ENCODE results near the gene RAP1A.
"Not testable (repeated sequence)": the region's sequence is repeated elsewhere in the genome, so short reads cannot be mapped to it uniquely, and the experiment has no call there.

RAP1A gene

DNA sequence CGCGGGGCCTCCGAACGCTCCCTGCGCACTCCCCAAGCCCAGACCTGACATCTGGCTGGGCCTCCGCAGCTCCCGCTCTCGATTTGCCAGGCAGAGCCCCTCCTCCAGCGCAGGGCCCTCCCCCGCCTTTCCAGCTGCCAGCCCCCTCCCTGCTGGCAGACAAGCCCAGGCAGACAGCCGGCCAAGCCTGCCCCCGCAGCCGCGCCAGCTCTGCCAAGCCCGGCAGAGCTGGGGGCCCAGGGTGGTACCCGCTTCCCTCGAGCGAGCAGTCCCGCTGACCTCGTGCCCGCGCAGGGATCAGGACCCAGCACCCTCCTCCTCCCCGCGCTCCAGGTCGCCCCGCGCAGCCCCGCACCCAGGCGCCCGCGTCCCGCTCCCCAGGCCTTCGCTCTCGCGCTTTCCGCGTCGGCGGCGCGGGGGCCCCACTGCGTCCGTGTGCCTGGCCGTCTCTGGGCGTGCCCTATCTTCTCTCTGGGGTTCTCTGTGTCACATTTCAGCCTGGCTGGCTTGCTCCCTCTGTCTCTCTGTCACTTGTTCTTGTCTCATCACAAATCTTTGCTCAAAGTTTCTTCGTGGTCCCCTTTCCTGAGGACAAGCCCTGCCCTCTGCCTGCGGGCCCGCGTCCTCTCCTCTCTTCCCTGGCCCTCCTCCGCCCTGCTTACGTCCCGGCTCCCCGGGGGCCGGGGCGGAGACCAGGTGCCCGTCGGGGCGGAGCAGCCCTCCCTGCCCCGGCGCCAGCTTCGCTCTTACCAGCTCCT is 119.0 kb downstream of the RAP1A start:
- DNase-seq: peak; percentile 77

DNA sequence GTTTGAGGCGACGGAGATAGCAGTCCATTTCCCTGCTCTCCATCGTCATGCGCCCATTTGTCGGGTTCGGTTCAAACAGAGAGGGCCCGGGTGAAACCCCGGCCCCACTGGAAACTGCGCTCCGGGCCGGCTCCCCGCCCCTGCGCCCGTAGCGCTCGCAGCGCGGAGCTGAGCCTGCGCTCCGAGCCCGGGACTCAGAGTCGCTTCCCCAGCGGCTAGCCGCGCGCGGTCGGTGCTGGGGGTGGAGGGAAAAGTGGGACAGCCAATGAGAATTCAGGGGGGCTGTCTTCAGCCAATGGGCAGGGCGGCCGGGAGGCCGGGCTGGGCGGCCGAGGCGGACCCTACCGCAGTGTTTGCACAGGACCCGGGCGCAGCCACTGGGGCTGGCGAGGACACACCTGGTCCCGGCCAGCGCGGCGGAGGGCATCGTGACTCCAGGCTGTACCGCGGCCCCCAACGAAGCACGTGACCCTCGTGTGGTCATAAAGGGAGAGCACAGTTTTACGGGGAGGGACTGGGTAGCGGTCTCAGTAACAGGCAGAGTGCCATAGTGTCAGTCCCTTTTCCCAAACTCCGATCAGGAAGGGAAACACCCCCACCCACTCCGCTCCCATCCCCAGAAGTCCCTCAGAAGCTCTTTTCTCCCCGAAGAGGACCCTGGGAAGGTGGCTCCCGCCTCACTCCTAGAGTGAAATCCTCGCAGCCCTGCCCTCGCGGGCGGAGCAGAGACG is 119.8 kb downstream of the RAP1A start, which contains the start of gene INKA2:
Gene INKA2 (minus strand): TSS at position 202 of the 731 bp plus-strand sequence. CDS start 153 bp downstream, at position 49.
- DNase-seq: peak; percentile 92

DNA sequence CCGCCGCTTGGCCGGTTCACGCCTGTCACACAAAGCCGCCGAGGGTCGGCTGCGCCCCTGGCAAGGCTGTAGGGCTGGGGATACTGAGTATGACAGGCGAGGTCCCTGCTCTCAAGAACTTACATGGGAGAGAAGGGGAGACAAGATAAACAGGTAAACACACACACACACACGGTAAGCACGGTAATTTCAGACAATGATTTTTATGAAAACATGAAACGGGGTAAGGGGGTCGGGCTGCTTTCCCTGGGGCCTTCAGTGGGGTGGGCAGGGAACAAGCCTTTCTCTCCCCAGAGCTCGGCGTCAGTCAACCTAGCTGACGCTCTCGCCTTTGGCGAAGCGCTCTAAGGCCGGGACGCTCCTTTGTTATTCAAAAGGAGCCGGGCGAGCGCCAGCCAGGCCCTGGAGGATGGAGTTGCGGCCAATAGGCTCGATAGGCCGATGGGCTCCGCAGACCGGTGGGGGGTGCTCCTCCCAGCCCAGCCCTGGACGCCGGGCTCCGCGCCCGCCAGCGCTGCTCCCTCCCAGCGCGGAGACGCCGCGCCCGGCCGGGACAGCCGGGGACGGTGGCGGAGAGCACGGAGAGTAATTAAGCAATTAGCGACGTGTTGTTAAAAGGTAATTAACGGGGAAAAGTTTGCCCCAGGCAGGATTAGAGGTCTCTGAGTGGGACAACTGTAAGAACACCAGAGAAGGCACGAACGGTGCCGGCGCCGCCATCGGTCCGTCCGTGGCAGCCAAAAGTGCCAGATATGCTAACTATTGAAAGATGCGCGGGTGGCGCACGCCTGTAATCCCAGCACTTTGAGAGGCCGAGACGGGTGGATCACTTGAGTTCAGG is 120.6 kb downstream of the RAP1A start:
- no peak for DNase-seq

DNA sequence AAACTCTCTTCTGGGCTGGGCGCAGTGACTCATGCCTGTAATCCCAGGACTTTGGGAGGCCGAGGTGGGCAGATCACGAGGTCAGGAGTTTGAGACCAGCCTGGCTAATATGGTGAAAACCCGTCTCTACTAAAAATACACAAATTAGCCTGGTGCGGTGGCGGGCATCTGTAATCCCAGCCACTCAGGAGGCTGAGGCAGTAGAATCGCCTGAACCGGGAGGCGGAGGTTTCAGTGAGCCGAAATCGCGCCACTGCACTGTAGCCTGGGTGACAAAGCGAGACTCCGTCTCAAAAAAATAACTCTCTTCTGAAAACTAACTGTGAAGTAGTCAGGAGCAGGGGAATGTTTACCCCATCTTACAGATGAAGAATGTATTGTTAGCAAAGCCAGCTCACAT is 122.7 kb downstream of the RAP1A start:
- not testable (repeated sequence) for DNase-seq

DNA sequence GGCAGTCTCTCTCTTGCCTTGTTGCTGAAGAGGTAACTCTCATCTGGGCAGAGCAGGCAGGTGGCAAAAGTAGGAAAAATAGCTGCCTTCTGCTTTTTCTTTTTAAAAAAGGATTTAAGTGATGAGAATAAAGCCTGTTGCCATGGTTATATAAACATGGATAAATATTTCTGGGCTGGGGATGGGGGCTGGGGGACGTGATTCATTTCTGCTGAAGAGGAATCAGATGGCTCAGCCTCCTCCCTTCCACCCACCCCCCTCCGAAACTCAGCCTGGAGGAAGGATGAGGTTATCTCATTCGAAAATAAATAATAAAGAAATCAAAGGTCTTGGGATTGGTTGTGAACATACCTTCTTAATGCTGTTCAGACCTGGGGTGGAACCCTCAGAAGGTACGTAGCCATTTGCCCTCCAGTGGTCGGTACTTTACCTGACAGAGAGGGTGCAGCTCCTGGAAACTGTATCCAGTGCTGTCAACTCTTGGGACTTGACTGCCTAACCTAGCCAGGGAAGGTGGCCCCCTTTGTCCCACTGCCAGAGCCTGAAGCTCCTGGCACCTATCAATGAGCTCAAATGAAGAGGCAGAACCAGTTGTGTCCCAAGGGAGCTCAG is 123.5 kb downstream of the RAP1A start:
- peak; percentile 71 for DNase-seq

DNA sequence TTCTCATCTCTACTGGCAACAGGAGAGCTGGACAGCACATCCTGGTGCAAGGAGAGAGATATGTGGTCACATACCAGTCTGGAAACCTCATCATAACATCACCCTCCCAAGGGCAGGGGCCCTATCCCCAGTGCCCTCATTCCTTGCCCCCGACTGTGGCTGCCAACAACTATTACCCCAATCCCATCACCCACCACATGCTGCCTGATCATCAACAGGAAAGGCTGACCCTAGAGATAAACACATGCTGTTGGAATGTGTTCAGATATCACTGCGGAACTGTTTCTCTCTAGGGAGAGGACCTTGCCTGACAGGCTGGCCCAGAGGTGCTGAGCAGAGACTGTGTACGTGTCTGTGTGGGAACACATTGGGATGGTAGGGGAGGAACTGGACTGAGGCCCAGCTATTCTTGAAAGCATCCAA is 124.1 kb downstream of the RAP1A start:
- peak; percentile 96 for DNase-seq

DNA sequence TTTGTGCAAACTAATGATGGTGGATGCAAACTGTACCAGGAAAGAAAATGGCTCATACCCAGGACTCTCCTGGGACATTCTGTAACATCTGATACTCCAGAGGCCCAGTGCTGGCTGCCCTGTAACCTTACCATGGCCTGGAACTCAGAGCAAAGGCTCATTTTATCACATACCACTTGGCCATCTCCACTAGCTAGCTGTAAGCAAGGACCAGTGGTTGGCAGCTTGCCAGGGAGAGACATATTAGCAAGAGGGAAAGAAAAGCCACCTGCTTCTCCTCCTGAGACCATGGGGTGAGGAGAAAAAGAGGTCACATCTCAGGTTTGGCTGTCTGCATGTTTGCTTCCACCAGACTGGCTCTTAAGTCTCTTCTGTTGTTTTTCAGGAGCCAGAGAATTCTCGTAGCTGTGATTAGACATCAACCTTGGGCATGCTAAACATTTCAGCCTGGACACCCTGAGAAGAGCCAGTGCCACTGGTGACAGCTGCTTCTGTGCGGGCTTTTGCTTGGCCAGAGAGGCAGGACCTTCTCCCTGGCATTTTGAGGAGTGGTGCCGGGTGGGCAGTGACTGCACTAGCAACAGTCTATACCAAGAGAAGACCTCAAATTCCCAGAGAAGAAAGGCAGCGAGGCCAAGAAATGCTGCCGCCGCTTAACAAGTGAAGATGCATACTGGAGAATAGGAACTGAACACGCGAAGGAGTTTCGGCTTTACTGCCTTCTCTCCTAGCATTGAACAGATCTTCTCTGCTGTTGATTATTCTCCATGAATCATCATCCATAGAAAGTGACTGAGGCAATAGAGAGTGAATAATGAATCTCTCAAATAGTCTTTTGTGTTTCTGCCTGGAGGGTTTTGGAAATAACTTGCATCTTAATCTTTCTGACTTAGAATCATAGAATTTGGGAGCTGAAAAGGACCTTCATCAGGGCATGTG is 126.4 kb downstream of the RAP1A start:
- no peak for DNase-seq

DNA sequence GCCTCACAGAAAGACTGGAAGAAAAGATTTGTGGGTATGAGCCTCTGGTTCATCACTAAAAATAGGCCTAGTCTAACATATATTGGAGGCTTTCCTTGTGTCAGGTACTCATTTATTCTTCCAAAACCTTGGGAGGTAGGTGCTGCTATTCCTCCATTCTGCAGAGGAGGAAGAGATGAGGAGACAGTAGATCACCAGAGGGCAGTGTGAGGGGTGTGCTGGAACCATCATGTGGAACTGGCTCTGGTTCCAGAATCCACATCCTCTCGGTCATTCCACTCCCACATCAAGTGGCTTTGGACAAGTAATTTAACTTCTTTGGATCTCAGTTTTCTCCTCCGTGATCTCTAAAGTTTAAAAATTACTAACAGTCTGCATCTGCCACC is 127.0 kb downstream of the RAP1A start:
- DNase-seq: no peak

DNA sequence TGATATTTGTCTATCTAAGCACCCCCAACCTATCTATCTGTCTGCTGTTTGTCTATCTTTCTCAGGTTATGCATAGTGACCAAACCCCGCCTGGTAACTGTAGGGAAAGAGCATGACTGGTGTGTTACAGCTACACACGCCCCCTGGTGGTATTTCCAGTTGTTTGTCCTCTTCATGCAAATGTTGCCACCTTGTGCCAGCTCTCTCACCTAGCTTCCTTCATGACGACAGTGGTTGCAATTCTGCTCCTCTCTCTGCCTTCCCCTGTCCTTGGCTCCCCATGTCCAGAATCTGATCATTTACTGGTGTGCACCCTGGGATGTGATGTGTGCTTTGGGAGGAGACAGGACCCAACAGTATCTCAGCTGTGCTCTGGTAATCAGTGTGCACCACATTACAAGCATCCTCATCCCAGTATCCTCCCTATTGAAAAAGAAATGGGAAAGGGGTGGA is 127.7 kb downstream of the RAP1A start:
- DNase-seq: peak; percentile 58

DNA sequence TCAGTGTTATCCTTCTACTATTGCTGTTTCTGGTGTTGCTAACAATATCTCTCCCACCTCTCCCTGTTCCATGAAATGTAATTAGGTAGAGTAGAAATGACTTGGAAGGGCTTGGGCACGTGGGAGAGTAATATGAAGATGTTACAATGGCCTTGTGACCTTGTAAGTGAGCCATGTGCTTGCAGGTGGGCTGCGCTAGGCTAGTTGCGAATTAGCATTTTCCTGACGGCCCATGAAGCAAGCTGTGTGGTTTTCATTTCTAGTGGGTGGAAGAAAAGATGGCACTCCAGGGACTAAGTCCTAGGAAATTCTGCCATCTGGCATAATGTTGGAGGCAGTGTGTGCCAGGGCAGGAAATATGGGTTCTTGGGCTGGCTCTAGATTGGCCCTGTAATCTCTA is 128.4 kb downstream of the RAP1A start:
- DNase-seq: no peak

DNA sequence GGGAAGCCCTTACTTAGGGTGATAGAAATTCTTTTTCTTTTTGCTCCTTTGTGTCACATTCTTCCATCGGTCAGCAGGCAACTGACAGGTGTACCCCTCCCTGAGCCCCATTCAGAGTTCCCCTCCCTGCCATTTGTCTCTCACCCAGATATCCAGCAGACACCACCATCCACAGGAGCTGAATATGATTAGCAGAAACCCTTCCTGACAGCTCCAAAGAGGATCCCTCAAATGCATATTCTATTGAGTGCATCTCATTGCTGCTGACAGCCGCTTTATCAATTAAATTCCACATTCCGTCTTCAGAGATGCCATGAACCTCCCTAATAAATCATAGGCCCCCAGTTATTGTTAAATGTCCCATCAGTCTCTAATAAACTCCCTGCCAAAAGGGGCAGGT is 130.0 kb downstream of the RAP1A start:
- DNase-seq: no peak

DNA sequence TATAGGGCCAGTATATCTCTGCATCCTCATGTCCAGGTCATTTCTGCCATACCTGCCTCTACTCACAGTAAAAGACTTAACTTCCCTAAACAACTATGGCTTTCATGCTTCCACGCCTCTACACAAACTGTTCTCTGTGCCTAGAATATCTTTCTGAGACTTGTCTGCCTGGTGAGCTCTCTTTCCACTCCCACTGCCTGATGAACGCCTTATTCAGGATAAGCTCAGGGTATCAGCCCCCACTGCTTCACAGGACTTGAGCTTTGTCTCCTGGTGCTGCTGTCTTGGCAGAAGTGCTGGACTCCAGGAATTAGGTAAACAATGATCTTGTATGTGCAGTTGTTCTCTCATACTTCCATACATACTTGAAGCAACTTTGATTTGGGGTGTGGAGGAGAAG is 131.3 kb downstream of the RAP1A start:
- no peak for DNase-seq

DNA sequence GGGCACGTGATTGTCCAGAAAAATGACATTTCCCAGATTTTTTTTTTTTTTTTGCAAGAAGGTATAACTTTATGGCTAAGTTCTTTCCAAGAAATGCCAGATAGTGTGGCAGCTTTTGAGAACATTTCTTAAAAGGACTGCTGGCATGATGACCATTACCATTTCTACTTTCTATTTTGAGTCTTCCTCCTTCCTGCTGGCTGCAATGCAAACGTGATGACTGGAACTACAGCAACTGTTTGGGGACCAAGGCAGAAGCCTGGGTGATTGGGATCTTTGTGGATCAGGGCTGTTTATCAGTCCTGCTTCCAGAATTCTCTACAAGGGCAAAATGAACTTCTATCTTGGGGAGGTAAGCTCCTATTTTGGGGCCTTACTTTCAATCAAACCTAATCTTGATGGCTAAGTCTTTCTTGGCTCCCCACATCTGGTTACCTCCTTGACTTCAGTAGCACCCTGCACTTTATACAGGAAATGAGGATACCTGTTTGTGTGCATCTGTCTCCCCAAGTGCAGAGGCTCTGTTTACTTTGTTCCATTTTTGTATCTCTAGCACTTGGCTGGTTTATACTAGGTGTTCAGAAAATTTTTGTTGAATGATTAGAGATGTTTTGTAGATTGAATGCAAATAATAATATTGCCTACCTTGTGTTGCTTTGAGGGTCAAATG is 132.5 kb downstream of the RAP1A start:
- no peak for DNase-seq

DNA sequence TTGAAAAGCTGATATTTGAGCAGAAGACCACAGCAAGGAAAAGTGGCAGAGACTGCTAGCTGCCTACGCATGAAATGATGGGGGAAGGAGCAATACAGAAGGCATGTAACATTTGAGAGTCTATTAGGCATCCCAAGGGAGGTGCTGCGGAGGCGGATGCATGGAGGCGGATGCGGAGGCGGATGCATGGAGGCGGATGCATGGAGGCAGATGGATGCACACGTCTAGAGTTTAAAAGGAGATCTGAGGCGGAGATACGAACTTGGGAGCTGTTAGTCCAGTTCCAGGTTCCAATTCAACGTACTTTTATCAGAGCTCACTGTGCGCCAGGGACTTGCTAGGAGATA is 135.4 kb downstream of the RAP1A start:
- DNase-seq: peak; percentile 76

DNA sequence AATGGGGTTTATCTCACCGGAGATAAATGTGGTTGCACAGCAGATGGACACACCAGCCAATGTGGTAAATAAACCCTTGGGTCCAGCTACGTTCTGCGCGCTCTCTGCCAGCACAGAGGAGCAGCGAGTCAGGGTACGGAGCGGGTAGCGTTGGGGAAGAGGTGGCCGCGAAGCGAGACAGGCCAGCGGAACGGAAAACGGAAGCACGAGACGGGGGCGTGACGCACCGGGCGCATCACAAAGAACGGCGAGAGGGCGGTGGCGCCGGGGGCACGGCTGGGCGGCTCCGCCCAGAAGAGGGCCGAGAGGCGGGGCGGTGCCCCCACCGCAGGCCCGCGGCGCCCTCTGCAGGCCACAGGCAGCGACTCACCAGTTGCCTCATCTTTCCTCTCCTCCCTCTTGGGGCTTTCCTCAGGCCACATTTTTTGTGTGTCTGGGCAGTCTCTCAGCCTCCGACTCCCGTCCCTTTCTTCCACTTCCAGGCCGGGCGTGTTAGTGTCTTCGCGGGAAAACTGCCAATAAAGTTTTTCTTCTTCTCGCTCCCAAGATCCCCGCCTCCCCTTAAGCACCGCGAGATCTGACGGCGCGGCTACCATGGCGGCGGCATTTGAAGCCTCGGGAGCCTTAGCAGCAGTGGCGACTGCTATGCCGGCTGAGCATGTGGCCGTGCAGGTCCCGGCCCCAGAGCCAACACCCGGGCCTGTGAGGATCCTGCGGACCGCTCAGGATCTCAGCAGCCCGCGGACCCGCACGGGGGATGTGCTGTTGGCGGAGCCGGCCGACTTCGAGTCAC is 135.9 kb downstream of the RAP1A start, which contains the start of gene DDX20:
Gene DDX20 (plus strand): TSS at position 571 of the 793 bp plus-strand sequence. CDS start 24 bp downstream, at position 595.
- peak; percentile 96 for DNase-seq

DNA sequence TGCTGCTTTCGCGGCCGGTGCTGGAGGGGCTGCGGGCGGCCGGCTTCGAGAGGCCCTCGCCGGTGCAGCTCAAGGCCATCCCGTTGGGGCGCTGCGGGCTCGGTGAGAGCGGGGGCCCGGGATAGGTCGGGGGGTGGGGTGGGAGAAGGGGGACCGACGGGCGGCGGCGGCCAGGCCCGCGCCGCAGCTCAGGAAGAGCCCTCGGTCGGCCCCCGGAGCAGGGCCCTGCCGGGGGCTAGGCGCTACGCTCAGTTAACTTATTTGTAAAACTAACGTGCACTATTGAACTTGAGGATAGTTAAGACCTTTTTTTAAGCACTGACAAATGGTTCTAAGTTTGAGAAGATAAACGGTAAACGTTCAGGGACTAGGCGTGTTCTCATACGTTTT is 136.5 kb downstream of the RAP1A start:
- DNase-seq: no peak

DNA sequence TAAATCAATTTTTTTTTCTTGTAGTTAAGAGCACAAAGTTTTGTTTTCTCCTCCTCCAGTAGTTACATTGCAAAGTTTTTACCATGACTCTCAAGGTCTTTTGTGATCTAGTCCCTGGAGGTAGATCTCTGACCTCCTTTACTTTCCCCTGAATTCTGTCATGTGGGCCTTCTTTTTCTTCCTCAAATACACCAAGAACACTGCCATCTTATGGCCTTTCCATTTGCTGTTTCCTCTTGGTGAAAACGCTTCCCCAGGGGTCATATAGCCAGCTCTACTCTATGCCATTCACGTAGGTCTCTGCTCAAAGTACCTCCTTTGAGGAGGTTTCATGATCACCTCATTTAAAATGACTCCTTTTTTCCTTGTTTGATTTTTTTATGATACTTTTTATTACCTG is 138.8 kb downstream of the RAP1A start:
- DNase-seq: no peak

DNA sequence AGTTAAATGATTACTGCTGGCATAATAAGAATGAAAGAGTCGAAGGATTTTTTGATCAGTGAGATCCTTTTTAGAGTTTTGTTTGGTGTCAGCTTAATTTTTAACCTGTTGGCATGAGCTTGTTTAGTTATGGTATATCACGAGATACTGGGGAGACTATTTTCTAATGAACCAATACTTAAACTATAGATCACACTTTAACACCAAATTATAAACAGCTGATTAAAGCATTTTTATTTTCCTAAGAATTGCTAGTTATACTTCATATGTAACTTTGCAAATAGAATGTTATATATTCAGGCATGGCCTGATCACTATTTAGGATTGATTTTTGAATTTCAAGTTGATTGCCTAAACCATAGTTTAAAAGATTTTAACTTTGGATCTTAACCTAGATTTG is 142.1 kb downstream of the RAP1A start:
- no peak for DNase-seq

DNA sequence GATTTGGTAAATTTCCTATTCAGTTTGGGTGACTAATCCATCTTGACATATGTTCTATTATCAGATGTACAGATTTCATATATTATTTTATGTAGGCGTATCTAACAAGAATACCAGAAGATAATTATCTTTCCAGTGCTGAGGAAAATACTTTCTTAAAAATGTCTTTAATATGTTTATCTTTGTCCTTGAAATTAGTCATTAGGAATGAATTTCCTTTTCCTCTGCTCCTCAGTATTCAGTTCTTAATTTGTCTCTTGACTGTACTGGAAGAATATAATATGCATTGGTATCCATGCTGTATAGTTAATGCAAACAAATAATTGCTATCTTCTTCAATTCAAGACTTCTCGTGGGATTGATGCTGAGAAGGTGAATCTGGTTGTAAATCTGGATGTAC is 142.7 kb downstream of the RAP1A start:
- DNase-seq: no peak

All from NCI-H226 (cell line).